HPDE6-E6E7 (cell line): Measurements from ENCODE around the gene LRMDA.

Source experiments
- DNase-seq: peaks from one replicate; pipeline ENCODE4 v3.0.0; 2011; ENCODE audit warnings: missing footprints; ENCODE audit errors: extremely low spot score

The LRMDA gene

DNA sequence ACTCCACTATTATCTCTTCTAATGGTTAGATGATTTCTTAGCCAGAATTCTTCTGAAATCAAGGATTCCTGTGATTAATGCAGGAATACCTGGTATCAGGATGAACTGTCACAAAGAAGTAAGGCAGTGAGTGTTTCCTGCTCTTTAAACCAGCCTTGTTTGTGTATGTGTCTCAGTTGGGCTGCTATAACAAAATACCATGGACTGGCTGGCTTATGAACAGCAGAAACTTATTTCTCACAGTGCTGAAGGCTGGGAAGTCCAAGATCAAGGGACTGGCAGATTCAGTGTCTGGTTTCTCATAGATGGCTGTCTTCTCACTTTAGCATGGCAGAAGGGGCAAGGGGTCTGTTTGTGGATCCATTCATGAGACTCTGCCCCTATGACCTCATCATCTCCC, 42.7 kb downstream of the LRMDA start:
- DNase-seq = no peak

DNA sequence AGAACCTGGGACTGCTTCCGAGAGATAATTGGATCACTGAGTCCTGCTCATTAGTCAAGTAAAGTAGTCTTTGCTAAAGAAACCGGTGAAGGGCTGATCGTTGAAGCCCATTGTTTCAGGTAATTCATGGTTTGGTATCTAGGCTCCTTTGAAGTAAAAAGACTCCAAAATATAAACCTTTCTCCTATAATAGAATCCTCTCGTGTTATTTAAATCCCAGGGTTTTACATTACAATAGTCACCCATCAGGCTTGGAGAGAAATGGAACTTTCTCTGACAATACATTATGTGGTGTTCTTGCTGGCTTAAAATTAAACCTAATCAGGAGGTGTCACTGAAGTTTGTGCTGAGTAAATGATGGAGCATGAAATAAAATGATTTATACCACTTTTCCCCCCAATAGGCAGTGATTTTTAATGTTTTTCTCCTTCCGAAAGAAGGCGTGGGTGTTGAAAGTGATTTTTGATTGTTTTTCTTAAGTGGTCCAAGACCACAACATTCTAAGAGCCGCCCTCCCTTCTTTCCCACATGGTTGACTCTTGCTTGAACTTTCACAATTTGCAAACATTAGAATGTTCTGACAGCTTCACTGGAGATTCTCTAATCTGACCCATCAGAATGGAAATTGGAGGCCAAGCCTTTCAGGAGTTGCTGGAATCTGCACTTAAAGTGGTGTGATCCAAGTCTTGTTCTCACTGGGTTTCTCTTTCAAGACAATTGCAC, 44.2 kb downstream of the LRMDA start:
- DNase-seq = no peak

DNA sequence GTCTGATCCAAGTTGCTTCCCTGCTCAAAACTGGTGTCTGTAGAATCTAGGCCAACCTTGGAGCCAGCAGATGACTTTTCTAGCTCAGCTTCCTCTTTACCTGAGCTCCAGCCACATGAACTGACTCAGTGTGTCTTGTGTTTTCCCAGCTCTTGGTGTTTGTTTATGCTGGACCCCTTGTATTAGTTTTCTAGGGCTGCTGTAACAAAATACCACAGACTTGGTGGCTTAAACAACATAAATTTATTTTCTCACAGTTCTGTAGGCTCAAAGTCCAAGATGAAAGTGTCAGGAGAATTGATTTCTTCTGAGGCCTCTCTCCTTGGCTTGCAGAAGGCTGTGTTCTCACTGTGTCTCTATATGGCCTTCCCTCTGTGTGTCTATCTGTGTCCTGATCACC, 45.1 kb downstream of the LRMDA start:
- DNase-seq = no peak

DNA sequence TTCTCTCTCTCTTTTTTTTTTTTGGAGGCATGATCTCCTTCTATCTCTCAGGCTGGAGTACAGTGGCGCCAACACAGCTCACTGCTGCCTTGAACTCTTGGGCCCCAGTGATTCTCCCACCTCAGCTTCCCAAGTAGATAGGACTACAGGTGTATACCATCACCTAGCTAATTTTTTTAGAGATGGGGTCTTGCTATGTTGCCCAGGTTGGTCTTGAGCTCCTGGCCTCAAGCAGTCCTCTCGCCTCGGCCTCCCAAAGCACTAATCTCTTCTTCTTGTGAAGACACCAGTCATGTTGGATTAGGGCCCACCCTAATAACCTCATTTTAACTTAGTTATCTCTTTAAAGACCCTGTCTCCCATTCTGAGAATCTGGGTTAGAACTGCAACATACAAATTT, 45.6 kb downstream of the LRMDA start:
- DNase-seq = no peak

DNA sequence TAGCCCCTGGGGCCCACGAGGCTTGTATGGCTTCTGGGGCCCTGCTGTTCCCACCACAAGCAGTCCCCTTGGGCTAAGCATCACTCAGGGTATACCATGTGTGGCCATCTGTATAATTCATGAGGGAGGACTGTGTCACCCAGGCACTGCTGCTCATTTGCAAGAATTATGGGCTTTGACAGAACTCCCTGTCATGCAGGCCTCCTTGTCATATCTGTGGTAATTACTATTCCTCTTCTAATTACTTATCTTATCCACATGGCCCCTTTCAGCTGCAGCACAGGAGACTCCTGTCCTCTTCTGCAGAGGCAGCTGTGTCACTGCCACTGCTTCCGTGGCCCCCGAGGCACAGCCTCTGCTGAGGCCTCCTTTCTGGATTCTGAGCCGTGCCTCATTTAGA, 46.3 kb downstream of the LRMDA start:
- DNase-seq = no peak

DNA sequence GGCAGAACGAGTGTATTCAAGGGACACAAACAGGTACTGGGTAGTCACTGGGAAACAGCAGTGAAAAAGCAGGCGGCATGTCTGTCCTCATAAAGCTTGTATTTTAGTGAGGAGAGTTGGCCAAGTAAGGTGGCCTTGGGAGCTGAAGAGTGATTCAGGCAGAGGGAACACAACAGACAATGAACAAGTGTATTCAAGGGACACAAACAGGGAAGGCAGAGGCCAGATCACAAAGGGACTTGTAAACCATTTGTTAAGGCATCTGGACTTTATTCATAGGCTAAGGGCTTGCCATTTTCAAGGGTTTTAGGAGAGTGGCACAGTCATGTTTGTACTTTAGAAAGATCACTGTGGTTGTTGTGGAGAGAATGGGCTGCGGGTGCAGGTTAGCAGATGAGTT, 49.0 kb downstream of the LRMDA start:
- DNase-seq = no peak

DNA sequence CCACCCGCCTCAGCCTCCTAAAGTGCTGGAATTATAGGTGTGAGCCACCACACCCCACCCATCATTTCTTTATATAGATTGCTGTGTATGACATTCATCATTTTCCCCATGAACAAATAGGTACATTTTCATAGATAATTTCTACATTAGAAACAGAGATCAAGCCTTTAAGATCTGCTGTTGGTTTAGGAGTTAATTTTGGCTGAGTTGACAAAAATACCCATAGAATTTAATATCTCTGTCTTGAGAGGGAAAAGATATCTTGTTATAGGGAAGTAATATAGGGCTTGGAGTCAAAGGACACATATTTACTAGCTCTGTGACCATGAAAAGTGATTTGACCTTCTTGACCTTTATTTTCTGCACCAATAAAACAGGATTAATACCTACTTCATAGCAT, 51.8 kb downstream of the LRMDA start:
- no peak for DNase-seq

DNA sequence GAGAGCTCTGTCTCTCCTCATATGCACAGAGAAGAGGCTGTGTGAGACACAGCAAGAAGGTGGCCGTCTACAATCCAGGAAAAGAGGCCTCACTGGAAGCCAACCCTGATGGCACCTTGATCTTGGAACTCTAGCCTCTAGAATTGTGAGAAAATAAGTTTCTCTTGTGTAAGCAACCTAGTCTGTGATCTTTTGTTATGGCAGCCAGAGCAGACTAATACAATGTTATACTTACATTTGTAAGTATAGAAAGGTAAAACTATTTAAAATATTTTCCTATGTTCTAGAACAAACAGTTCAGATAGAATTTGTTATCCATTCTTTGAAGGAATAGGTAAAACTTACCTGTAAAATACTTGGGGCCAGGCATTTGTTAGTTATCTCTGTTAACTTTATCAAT, 53.3 kb downstream of the LRMDA start:
- no peak for DNase-seq

DNA sequence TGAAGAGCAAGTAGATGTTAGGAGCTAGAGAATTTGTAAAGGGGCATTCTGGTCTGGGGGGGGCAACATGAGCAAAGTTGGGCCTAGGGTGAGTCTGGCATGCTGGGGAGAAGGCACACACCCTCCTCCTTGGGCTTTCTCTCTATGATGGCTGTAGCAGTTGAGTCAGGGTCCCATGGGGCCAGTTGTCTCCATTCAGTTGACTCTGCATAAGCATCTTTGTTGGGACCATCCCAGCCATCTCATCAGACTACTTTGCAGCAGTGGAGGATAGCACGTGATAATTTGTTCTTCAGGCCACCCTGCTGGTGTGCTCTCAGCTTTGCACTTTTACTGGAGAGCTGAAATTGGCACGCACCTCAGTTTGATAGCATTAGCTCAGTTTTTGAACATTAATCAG, 55.2 kb downstream of the LRMDA start:
- DNase-seq = no peak

DNA sequence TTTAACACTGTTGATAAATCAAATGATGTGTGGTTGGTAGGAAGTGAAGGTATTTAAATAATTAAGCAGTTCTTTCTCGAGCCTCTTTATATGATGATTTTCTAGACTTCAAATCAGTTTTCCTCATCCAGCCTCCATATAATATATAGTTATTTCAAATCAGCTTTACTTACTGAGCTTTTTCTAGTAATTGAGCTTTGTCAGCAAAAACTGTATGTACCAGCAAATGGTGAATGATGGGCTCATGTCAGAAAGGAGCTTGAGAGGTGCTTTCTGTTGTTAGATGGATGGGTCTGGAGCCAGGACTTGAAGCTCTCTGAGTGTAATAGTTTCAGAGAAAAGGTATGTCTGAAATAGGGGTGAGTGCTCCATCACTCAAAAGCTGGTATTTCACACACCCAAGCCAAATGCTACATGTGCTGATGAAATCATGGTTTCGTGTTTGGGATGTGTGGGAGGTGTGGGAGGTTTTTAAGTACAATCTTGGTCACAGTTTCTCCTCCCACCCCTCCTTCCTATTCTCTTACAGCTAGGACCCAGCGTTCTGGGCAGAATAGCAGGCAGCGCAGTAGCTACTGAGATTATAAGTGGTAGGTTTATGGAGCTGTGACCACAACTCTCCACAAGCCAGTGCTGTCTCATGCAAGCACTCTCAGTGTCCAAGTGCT, 55.8 kb downstream of the LRMDA start:
- no peak for DNase-seq

DNA sequence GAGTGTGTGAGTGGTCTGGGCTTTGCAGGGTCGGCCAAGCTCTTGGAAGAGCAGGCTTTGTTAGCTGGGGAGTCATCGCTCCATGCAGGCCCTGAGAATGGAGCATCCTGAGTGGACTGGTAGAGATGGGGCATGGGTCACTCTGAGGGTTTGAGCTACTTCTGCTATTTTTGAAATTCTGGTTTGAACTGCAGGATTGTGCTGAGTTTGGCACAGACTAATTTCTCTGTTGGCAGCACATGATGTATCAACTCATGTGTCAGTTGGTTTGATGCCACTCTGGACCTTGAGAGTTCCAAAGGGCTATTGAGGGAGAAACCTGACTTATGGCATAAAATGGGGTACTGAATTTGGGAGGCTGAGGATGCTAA, 56.3 kb downstream of the LRMDA start:
- no peak for DNase-seq

DNA sequence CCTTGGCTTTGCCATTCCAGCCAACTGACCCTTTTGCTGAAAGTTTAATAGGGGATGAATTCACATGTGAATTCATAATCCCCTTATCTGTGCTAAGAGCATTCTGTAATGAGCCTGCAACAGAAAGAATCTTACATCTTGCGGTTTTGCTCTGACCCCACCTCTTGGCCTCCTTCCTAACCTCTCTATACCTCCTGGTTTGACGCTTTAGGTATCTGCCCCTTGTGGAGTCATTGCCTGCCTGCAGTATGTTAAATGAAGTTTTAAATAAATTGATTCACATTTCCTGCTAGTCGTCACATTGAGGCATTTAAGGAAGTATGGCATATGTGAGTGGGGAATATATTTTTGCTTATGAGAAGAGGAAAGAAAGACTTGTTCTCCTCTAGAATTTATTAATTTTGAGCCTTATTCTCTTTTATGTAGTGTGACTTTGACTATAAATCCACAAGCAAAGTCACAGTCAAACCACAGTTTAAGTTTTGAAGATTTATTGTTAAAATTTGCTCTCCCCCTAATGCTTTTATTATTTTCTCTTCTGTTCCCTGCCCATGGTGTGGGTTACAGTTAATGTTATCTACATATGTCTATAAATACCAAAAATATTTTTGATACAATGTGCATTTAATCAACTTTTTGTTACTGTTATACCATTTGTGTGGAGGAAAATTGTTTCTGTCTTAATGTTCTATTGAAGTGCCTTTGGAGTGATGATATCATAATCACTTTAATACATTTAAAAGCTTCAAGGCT, 60.9 kb downstream of the LRMDA start:
- DNase-seq = no peak

DNA sequence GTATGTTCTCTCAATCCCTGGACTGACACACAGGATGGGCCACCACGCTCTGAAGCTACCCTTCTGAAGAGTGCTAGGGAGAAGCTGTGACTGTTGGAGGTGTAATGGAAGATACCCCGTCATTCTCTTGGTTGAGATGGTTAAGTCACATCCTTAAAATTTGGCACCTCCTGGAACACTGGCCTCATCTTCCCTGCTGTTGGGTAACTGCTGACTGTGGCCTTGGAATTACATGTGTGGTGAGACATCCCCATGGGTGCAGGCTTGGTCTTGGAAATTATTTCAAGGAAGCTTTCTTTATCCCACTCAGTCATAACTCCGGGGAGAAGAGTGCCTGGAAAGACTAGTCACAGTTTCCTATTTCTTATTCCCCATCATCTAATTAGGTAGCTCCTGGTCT, 62.0 kb downstream of the LRMDA start:
- no peak for DNase-seq

DNA sequence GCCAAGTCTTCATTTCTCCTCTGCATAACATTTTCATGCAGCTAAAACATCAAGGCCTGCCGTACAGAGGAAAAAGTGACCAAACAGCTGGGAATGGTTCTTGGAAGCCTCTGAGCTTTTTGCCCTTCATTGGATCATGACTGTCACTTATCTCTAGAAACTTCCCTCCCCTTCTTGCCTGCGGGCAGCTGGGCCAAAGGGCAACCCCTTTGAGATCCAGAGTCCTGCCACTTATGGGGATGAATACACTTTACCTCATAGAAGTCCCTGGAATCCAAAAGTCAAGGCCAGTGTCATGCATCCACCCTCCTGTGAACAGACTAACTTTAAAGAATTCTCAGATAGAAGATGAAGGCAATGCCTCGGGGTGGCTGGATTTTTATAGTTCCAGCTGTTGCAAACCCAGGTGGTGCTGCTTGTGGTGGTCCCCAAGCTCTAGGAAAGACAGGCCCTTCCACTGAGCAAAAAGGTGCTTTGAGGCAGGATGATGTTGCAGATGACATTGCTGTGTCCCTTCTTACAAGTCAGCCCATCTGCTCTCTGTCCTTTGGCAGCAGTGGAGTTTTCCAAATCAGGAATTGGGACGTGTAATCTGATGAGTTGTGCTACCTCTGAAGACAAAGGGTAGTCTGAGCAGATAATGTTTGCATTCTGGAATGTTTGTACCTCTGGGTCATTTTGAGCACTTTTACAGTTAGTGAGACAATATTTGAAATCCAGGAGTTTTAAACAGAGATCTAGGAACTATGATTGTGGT, 64.2 kb downstream of the LRMDA start:
- no peak for DNase-seq

DNA sequence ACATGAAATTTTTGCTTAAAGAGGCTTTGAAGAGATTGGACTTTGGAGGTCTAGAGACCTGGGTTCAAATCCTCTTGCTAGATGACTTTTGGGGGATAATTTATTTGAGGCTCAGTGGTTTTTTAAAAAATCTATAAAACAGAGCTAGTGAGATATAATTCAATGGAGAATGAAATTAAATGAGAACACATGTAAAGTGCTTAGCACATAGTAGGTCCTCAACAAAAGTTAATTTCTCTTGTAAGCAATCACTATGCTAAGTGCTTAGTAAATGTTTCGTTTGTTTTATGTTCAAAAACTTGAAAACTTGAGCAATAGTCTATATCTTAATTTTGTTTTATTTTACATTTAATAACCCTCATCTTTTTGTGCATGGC, 64.8 kb downstream of the LRMDA start:
- DNase-seq = no peak

DNA sequence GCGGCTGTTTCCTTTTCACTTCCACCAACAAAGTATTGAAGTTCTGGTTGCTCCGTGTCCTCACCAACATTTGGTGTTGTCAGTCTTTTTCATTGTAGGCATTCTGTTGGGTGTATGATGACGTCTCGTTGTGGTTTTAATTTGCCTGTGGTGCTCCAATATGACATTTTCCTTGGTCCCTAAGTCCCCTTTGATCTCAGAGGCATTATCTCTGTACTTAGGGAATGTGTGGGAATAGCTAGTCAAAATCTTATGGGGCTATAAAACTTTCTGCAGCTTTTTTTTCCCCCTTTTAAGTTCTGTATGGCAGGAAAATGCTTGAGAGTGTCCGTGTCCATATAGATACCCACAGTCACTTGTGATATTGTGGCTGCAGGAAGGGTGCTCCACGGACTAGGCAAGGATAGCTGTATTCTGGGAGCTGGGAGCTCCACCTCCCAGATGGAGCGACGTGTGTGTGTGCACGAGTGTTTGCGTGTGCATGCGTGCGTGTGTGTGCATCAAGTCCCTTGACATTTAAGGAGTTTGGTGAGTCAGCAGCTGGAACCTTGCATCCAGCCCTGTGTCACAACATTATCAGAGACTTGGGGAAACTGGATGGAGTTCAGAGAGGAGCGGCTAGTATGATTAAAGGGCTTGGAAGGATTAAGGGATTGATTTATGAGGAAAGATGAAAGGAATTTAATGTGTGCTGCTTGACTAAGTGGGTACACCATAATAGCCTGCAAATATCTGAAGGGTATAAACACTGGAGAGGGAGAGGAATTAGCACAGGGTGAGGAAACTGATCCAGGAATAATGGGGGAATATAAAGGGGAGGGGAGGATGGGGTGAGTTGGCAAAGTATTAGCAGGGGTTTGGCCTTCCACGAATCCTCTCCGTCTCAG, 66.8 kb downstream of the LRMDA start:
- DNase-seq = no peak

DNA sequence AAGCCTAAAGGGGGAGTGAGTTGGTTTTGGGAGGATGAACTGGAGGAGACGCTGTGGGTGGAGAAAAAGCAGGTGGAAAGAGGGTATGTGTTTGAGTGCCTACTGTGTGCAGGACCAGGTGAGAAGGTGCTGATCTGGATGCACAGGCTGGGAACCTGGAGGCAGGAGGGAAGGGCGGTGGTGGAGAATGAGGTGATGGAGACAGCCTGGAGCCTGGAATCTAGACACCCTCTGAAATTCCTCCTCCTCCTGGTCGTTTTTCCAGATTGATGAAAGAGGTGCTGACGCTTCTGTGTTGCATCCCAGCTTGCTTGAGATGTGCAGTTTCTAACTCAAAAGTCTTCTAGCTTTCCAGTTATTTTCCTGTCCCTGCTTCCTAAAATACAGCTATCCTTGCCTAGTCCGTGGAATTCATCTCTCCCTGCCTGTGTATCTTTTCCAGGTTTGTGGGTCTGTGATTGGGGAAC, 67.5 kb downstream of the LRMDA start:
- DNase-seq = no peak

DNA sequence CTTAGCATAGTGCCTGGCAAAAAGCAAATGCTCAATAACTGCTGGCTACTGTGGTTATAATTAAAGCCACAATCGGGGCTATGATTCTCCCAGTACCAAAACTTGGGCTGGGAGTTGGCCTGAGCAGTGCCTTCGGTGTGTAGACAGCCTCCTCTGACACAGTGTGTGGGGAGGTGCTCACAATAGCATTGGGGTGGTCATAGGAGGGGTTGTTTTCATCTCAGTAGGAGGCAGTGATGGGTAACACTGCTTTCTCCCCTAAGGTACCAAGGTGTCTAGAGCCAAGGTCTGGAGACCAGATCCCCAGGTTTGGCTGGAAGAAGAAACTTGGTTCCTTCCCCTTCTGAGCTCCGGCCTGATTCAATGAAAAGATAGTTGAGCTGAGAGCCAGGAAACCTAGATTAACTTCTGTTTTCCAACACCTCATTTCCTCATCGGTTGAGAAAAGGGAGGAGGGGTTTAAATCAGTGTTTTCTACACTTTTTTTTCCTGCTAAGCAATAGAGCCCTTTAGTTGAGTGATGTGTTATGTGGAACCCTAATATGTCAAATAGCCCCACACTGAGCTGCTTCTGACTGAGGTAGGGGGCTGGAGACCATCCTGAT, 68.2 kb downstream of the LRMDA start:
- DNase-seq = no peak

DNA sequence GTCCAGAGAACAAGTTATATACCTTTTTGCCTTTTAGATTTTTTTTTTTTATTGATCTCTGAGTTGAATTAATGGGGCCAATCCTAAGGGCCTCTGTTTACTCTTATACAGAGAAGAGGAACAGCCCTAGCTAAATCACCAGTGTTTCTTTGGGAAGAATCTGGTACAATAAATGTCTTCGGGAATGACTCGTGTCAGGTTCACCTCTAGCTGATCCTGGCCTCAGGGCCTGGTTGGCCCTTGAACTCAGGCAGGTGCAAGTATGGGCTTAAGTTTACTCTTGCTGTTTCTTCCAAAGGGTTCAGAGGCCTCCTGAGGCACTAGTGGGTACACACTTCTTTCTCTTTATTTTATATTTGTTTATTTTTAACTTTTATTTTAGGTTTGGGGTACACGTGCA, 71.0 kb downstream of the LRMDA start:
- DNase-seq = no peak

DNA sequence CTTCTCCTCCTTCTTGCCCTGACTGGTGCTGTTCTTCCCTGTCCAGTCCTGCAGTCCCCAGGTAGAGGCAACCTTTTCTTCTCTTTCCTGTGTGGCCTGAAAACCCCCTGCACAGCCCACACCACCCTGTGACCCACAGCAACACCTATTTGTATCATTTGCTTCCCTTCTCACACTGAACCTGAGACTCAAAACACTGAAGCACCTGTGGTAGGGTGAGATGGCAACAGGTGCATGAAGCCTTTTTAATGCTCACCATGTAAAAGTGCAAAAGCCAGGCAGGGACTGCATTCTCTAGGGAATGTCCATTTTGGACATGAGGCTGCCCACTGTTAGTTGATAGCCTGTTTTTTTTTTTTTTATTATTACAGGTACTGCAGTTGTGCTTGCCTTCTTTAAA, 71.4 kb downstream of the LRMDA start:
- no peak for DNase-seq

DNA sequence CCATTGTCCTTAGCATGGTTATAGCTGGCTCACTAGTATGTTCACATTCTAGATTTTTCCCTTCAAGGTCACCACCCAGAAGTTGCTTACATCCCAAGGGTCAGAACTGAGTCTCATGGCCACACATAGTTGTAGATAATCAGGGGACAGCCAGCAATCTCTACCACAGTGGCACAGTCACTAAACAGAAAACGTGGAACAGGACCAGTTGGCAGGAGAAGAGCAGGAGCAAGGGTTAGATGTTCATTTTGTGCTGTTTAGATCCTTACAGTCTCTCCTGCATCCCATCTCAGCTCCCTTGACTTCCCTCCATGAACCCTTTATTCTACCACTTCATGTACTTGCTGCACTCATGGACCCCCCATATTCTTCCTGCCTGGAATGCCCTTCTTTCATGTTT, 73.9 kb downstream of the LRMDA start:
- DNase-seq = no peak
